Activated B cell treated with CpG ODN at 0.5 μM for 24 hours (primary cell): ENCODE results near the gene ZNF845. TPM values are rescaled to one million over a fixed set of nuclear protein-coding genes. Genes with fewer than 3 reads are reported as not detected.
A peak's percentile ranks its signal among the peaks of the same experiment; 100 is the strongest.
"Not testable (repeated sequence)": the region's sequence is repeated elsewhere in the genome, so short reads cannot be mapped to it uniquely, and the experiment has no call there.

ENCODE experiments used
- ATAC-seq: fragments of 200-7000 bp; cut with Tn5 transposase; one replicate; pipeline ENCODE4 v1.10.0; 2021; ENCODE audit warnings: low read depth, mild to moderate bottlenecking, moderate library complexity
- CTCF ChIA-PET: fragments of 350-600 bp; sonication (Branson Sonifier 250); formaldehyde crosslinking; loops from one replicate; lab custom pipeline; 2021; ENCODE audit warnings: antibody characterized with exemption; lab: Charles Lee
- POLR2A ChIA-PET: fragments of 350-600 bp; sonication (Branson Sonifier 250); formaldehyde crosslinking; loops from one replicate; lab custom pipeline; 2021; ENCODE audit warnings: antibody characterized with exemption; lab: Charles Lee
- DNase-seq: peaks from one replicate; pipeline ENCODE4 v3.0.0; 2022
- H3K27ac Mint-ChIP-seq: one replicate; pipeline ENCODE4 v1.8.0; 2020; ENCODE audit warnings: mixed read lengths
- H3K27me3 Mint-ChIP-seq: one replicate; pipeline ENCODE4 v1.8.0; 2021; ENCODE audit warnings: mixed read lengths
- H3K36me3 Mint-ChIP-seq: one replicate; pipeline ENCODE4 v1.8.0; 2021; ENCODE audit warnings: low read depth, mixed read lengths
- H3K4me1 Mint-ChIP-seq: one replicate; pipeline ENCODE4 v1.8.0; 2021; ENCODE audit warnings: mixed read lengths
- H3K4me3 Mint-ChIP-seq: one replicate; pipeline ENCODE4 v1.8.0; 2020; ENCODE audit warnings: mild to moderate bottlenecking, mixed read lengths
- H3K9me3 Mint-ChIP-seq: one replicate; pipeline ENCODE4 v1.8.0; 2020; ENCODE audit warnings: mixed read lengths
- intact Hi-C: fragments of 100-400 bp; cut with micrococcal nuclease; formaldehyde crosslinking; loops from one replicate; pipeline ENCODE4 v1.15.1; 2024
- total RNA-seq: library from RNA; stranded (reverse); gene quantifications from 2 replicates; pipeline ENCODE4 v1.2.3, GENCODE V29; 2022
- TF ChIP-seq, protein P1 (sequence below): fragments of 200-600 bp; IDR thresholded peaks from one replicate; pipeline ENCODE4 v1.8.0; 2022; ENCODE audit warnings: antibody characterized with exemption, mild to moderate bottlenecking

Gene ZNF845
- total RNA-seq, 1 donor from 2014 or later, result 11.9 TPM

DNA sequence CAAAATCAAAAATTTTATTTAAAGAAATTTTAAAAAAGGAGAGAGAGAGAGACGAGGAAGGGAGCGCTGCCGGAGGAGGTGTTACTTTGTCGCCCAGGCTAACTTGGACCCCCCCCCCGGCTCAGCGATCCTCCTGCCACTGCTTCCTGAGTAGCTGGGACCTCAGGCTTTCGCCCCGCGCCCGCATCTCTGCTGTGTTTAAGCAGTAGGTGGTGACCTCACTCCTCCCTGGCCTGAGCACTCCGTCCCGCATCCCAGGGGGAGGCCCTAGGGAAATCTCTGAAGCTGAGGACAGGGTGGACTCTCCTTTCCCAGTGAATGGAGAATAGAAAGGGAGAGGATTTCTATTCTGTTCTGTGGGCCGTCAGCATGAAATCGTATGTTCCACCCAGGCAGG, 485 bp upstream of the ZNF845 start:
- ATAC-seq, result peak; percentile 20
- TF ChIP-seq, protein P1, sequence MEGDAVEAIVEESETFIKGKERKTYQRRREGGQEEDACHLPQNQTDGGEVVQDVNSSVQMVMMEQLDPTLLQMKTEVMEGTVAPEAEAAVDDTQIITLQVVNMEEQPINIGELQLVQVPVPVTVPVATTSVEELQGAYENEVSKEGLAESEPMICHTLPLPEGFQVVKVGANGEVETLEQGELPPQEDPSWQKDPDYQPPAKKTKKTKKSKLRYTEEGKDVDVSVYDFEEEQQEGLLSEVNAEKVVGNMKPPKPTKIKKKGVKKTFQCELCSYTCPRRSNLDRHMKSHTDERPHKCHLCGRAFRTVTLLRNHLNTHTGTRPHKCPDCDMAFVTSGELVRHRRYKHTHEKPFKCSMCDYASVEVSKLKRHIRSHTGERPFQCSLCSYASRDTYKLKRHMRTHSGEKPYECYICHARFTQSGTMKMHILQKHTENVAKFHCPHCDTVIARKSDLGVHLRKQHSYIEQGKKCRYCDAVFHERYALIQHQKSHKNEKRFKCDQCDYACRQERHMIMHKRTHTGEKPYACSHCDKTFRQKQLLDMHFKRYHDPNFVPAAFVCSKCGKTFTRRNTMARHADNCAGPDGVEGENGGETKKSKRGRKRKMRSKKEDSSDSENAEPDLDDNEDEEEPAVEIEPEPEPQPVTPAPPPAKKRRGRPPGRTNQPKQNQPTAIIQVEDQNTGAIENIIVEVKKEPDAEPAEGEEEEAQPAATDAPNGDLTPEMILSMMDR, result no peak
- intact Hi-C loops, result loop anchor here (1.0 to 10.0 kb wide), 10 partner anchors 32 to 1038 kb away; partner anchors contain the start of genes ZNF320, ZNF480, ZNF525 and ZNF677
- H3K4me1 Mint-ChIP-seq, result peaks cover 32% of the 10 kb centered on the region
- DNase-seq, result no peak
- CTCF ChIA-PET, result no interaction called here
- peak overlapping the region; percentile 95 for H3K4me3 Mint-ChIP-seq
- POLR2A ChIA-PET, result interaction anchor here (0.5 to 1.1 kb wide), 7 partner anchors 15 to 963 kb away, joined by 3 to 5 read pairs (median 3); partner anchors contain the start of genes ZNF677 and ZNF880
- H3K27me3 Mint-ChIP-seq, result peaks cover 7% of the 10 kb centered on the region
- peaks cover 15% of the 10 kb centered on the region for H3K9me3 Mint-ChIP-seq
- H3K27ac Mint-ChIP-seq, result peak overlapping the region; percentile 91
- peaks cover 33% of the 10 kb centered on the region for H3K36me3 Mint-ChIP-seq

DNA sequence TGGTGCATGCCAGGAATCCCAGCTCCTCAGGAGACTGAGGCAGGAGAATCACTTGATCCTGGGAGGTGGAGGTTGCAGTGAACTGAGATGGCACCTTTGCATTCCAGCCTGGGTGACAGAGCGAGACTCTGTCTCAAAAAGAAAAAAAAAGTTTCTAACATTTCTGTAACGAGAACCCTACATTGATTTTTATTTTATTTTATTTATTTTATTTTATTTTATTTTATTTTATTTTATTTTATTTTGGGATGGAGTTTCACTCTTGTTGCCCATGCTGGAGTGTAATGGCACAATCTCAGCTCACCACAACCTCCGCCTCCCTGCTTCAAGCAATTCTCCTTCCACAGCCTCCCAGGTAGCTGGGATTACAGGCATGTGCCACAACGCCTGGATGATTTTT, 10.9 kb downstream of the ZNF845 start:
- H3K27ac Mint-ChIP-seq, H3K4me1 Mint-ChIP-seq, DNase-seq, ATAC-seq, H3K4me3 Mint-ChIP-seq, intact Hi-C loops, POLR2A ChIA-PET, CTCF ChIA-PET, H3K27me3 Mint-ChIP-seq: not testable (repeated sequence)
- Mint-ChIP-seq H3K36me3 (peaks cover 93% of the 10 kb centered on the region), H3K9me3 (peaks cover 21% of the 10 kb centered on the region)

DNA sequence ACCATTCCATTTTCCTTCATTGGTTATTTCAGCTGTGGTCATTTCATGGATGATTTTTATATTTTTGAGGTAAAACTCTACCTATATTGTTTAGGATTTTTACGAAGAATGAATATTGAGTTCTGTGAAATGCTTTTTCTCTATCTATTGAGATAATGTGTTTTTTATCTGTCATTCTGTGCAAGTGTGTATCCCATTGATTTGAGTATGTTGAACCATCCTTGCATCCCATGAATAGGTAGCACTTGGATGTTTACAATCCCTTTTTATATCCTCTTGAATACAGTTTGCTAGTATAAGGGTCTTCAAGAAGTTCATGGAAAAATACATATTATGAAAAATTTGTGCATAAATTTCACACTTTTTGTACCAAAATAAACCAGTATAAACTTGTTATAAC, 22.2 kb downstream of the ZNF845 start:
- H3K36me3 Mint-ChIP-seq, result peaks cover 48% of the 10 kb centered on the region
- ATAC-seq (no peak), DNase-seq (no peak)
- intact Hi-C loops, result no loop called here
- no peaks in the 10 kb centered on the region for H3K4me1 Mint-ChIP-seq
- CTCF ChIA-PET, result no interaction called here
- POLR2A ChIA-PET, result interaction anchor here (0.7 kb wide), 1 partner anchor 197 kb away, joined by 3 read pairs; no protein-coding TSS in a partner anchor
- H3K27ac Mint-ChIP-seq, result no peak overlapping the region
- peaks cover 49% of the 10 kb centered on the region for H3K9me3 Mint-ChIP-seq
- no peaks in the 10 kb centered on the region for H3K27me3 Mint-ChIP-seq
- H3K4me3 Mint-ChIP-seq, result no peak overlapping the region
- TF ChIP-seq, protein P1, result no peak

GRCh38 chr19:53357821-53358581, 24.5 kb downstream of the ZNF845 start:
- POLR2A ChIA-PET, result no interaction called here
- peaks cover 27% of the 10 kb centered on the region for H3K9me3 Mint-ChIP-seq
- H3K27ac Mint-ChIP-seq, result no peak overlapping the region
- TF ChIP-seq, protein P1, result no peak
- CTCF ChIA-PET, result no interaction called here
- no peaks in the 10 kb centered on the region for H3K27me3 Mint-ChIP-seq
- intact Hi-C loops, result no loop called here
- DNase-seq (no peak), ATAC-seq (no peak)
- peaks cover 26% of the 10 kb centered on the region for H3K36me3 Mint-ChIP-seq
- H3K4me3 Mint-ChIP-seq, result no peak overlapping the region
- no peaks in the 10 kb centered on the region for H3K4me1 Mint-ChIP-seq

DNA sequence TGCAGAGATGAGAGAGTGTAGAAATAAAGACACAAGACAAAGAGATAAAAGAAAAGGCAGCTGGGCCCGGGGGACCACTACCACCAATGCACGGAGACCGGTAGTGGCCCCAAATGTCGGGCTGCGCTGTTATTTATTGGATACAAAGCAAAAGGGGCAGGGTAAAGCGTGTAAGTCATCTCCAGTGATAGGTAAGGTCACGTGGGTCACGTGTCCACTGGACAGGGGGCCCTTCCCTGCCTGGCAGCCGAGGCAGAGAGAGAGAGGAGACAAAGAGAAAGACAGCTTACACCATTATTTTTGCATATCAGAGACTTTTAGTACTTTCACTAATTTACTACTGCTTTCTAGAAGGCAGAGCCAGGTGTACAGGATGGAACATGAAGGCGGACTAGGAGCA, 26.5 kb downstream of the ZNF845 start:
- intact Hi-C loops, result not testable (repeated sequence)
- H3K9me3 Mint-ChIP-seq, result peaks cover 16% of the 10 kb centered on the region

More for the DNA sequence above, 26.5 kb downstream of the ZNF845 start:
- DNase-seq, POLR2A ChIA-PET, H3K27ac Mint-ChIP-seq, H3K4me1 Mint-ChIP-seq, ATAC-seq, H3K27me3 Mint-ChIP-seq, H3K4me3 Mint-ChIP-seq: not testable (repeated sequence)
- H3K36me3 Mint-ChIP-seq, result peaks cover 14% of the 10 kb centered on the region
- CTCF ChIA-PET, result interaction anchor here (1.0 kb wide), 1 partner anchor 165 kb away, joined by 4 read pairs; no protein-coding TSS in a partner anchor
